Glutamatergic neuron (in vitro differentiated cells): ENCODE data around the gene C5AR1. TPM values are rescaled to one million over a fixed set of nuclear protein-coding genes. Genes with fewer than 3 reads are reported as not detected.

Experiments used
- DNase-seq: peaks from one replicate; pipeline ENCODE4 v3.0.0; 2022
- H3K27ac Mint-ChIP-seq: one replicate; pipeline ENCODE4 v1.8.0; 2020; ENCODE audit warnings: mild to moderate bottlenecking, mixed read lengths, inconsistent platforms; ENCODE audit not compliant: unreplicated experiment
- H3K27me3 Mint-ChIP-seq: one replicate; pipeline ENCODE4 v1.8.0; 2020; ENCODE audit warnings: mild to moderate bottlenecking, moderate library complexity, mixed read lengths, inconsistent platforms; ENCODE audit not compliant: unreplicated experiment
- H3K36me3 Mint-ChIP-seq: one replicate; pipeline ENCODE4 v1.8.0; 2020; ENCODE audit warnings: mild to moderate bottlenecking, mixed read lengths, inconsistent platforms; ENCODE audit not compliant: unreplicated experiment
- H3K4me1 Mint-ChIP-seq: one replicate; pipeline ENCODE4 v1.8.0; 2020; ENCODE audit warnings: mild to moderate bottlenecking, low read depth, mixed read lengths, inconsistent platforms; ENCODE audit not compliant: unreplicated experiment
- H3K4me3 Mint-ChIP-seq: one replicate; pipeline ENCODE4 v1.8.0; 2020; ENCODE audit warnings: mild to moderate bottlenecking, mixed read lengths, inconsistent platforms; ENCODE audit not compliant: unreplicated experiment
- H3K9me3 Mint-ChIP-seq: one replicate; pipeline ENCODE4 v1.8.0; 2020; ENCODE audit warnings: mild to moderate bottlenecking, moderate library complexity, mixed read lengths, inconsistent platforms; ENCODE audit not compliant: unreplicated experiment
- total RNA-seq: library from RNA; stranded (reverse); fragmentation: NEBNext Ultra II Directional; extraction: Animal tissue kit (Norgen Biotek cat#: 25700); gene quantifications from one replicate; pipeline ENCODE4 v1.2.1, GENCODE V29; 2021; ENCODE audit not compliant: unreplicated experiment
- TF ChIP-seq, protein P1 (sequence below): fragments of 200-600 bp; sonication (generic); IDR thresholded peaks from one replicate; pipeline ENCODE4 v1.5.0; 2021; ENCODE audit not compliant: partially characterized antibody, unreplicated experiment

The C5AR1 gene
- total RNA-seq, 1 donor from 2014 or later = 1.4 TPM

DNA sequence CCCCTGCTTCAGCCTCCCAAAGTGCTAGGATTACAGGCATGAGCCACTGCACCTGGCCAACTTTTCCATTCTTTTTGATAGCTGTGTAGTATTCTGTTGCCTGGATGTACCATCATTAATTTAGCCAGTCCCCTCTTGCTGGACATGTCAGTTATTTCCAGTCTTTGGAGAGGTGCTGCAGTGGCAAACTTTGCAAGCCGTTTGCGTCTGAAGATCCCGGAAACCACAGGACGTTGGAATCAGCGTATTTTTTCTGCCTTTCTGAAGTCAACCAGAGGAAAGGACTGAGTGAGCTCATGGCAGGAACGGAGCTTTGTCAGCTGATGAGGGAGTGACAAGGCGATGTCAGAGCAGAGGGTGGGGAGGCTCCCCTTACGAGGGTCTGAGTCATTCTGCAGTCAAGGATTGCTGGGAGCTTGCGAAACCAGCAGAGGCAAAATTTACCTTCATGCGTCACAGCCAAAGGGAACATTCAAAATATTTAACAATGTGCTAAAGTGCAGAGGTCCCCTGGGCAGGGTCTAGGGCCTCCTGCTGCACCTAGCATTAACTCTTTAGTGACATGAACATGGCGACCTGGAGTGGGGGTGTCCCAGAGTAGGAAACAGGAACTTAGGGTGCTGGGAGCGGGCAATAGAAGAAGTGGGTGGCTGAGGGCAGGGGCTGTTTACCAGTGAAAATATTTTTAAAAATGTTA lies 5.6 kb downstream of the C5AR1 start:
- H3K36me3 Mint-ChIP-seq = peaks cover under 1% of the 10 kb centered on the region

DNA sequence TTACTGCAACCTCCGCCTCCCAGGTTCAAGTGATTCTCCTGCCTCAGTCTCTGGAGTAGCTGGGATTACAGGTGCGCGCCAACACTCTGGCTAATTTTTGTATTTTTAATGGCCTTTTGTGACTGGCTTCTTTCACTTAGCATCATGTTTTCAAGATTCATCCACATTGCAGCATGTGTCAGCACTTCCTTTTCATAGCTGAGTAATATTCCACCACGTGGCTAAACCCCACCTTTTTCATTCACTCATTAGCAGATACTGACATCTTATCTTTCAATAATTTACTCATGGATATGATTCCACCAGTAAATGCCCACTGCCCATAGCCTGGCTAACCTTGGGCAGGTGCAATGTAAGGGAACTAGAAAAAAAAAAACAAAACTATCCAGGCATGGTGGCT lies 6.9 kb downstream of the C5AR1 start:
- peaks cover 6% of the 10 kb centered on the region for H3K36me3 Mint-ChIP-seq
- H3K9me3 Mint-ChIP-seq = peaks cover 7% of the 10 kb centered on the region
- no peak overlapping the region for H3K4me3 Mint-ChIP-seq
- TF ChIP-seq, protein P1, sequence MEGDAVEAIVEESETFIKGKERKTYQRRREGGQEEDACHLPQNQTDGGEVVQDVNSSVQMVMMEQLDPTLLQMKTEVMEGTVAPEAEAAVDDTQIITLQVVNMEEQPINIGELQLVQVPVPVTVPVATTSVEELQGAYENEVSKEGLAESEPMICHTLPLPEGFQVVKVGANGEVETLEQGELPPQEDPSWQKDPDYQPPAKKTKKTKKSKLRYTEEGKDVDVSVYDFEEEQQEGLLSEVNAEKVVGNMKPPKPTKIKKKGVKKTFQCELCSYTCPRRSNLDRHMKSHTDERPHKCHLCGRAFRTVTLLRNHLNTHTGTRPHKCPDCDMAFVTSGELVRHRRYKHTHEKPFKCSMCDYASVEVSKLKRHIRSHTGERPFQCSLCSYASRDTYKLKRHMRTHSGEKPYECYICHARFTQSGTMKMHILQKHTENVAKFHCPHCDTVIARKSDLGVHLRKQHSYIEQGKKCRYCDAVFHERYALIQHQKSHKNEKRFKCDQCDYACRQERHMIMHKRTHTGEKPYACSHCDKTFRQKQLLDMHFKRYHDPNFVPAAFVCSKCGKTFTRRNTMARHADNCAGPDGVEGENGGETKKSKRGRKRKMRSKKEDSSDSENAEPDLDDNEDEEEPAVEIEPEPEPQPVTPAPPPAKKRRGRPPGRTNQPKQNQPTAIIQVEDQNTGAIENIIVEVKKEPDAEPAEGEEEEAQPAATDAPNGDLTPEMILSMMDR = no peak
- no peak for DNase-seq
- H3K27me3 Mint-ChIP-seq = peaks cover 1% of the 10 kb centered on the region
- no peak overlapping the region for H3K27ac Mint-ChIP-seq
- no peaks in the 10 kb centered on the region for H3K4me1 Mint-ChIP-seq

More for the DNA sequence above, 5.6 kb downstream of the C5AR1 start:
- TF ChIP-seq, protein P1 = no peak
- Mint-ChIP-seq H3K27me3 (no peaks in the 10 kb centered on the region), H3K4me1 (no peaks in the 10 kb centered on the region), H3K27ac (no peak overlapping the region), H3K4me3 (no peak overlapping the region), H3K9me3 (peaks cover 7% of the 10 kb centered on the region)
- no peak for DNase-seq

DNA sequence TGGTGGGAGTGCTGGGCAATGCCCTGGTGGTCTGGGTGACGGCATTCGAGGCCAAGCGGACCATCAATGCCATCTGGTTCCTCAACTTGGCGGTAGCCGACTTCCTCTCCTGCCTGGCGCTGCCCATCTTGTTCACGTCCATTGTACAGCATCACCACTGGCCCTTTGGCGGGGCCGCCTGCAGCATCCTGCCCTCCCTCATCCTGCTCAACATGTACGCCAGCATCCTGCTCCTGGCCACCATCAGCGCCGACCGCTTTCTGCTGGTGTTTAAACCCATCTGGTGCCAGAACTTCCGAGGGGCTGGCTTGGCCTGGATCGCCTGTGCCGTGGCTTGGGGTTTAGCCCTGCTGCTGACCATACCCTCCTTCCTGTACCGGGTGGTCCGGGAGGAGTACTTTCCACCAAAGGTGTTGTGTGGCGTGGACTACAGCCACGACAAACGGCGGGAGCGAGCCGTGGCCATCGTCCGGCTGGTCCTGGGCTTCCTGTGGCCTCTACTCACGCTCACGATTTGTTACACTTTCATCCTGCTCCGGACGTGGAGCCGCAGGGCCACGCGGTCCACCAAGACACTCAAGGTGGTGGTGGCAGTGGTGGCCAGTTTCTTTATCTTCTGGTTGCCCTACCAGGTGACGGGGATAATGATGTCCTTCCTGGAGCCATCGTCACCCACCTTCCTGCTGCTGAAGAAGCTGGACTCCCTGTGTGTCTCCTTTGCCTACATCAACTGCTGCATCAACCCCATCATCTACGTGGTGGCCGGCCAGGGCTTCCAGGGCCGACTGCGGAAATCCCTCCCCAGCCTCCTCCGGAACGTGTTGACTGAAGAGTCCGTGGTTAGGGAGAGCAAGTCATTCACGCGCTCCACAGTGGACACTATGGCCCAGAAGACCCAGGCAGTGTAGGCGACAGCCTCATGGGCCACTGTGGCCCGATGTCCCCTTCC lies 10.5 kb downstream of the C5AR1 start:
- H3K9me3 Mint-ChIP-seq = peaks cover 8% of the 10 kb centered on the region
- no peak for DNase-seq
- no peak overlapping the region for H3K4me3 Mint-ChIP-seq
- no peak overlapping the region for H3K27ac Mint-ChIP-seq
- H3K36me3 Mint-ChIP-seq = peaks cover 6% of the 10 kb centered on the region
- H3K4me1 Mint-ChIP-seq = no peaks in the 10 kb centered on the region
- TF ChIP-seq, protein P1 = no peak
- H3K27me3 Mint-ChIP-seq = peaks cover 1% of the 10 kb centered on the region

DNA sequence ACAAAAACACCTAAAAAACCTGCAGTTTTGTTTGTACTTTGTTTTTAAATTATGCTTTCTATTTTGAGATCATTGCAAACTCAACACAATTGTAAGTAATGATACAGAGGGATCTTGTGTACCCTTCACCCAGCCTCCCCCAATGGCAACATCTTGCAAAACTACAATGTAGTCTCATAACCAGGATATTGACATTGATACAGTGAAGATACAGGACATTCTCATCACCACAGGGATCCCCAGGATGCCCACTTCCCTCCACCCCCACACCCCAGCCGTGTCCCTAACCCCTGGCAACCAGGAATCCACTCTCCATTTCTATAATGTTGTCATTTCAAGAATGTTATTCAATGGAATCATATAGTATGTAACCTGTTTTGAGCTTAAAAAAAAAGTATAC lies 12.0 kb downstream of the C5AR1 start:
- Mint-ChIP-seq H3K27ac (no peak overlapping the region), H3K9me3 (peaks cover 7% of the 10 kb centered on the region), H3K27me3 (peaks cover 1% of the 10 kb centered on the region), H3K36me3 (peaks cover 6% of the 10 kb centered on the region), H3K4me3 (no peak overlapping the region), H3K4me1 (no peaks in the 10 kb centered on the region)
- no peak for DNase-seq
- TF ChIP-seq, protein P1 = no peak

DNA sequence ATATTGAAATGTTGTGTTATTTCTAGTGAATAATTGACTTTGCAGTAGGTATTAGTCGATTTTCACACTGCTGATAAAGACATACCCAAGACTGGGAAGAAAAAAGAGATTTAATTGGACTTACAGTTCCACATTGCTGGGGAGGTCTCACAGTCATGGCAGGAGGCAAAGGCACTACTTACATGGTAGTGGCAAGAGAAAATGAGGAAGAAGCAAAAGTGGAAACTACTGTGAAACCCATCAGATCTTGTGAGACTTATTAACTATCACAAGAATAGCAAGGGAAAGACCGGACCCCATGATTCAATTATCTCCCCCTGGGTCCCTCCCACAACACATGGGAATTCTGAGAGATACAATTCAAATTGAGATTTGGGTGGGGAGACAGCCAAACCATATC lies 12.4 kb downstream of the C5AR1 start:
- H3K9me3 Mint-ChIP-seq = peaks cover 7% of the 10 kb centered on the region
- no peak for DNase-seq
- H3K27ac Mint-ChIP-seq = no peak overlapping the region
- TF ChIP-seq, protein P1 = no peak
- no peaks in the 10 kb centered on the region for H3K4me1 Mint-ChIP-seq
- H3K36me3 Mint-ChIP-seq = peaks cover 6% of the 10 kb centered on the region
- no peak overlapping the region for H3K4me3 Mint-ChIP-seq
- H3K27me3 Mint-ChIP-seq = peaks cover 1% of the 10 kb centered on the region
